ENCODE results near the gene KRT4. TPM values are rescaled to one million over a fixed set of nuclear protein-coding genes. Genes with fewer than 3 reads are reported as not detected.

KRT4 gene
- total RNA-seq, 2 donors from 2014 or later, result 0.52 TPM; not detected in 1

- Histone ChIP-seq H3K36me3 (replicated peaks in 1 of 2; ENCODE audit: insufficient read depth in 1 of 2, low read depth in 2 of 2) (no peaks in the 10 kb centered on the region), H3K4me1 (peaks cover 9% of the 10 kb centered on the region), H3K27ac (no peak overlapping the region), H3K27me3 (no peaks in the 10 kb centered on the region), H3K9me3 (no peaks in the 10 kb centered on the region), H3K4me3 (no peak overlapping the region)
- WGBS, 2 donors, result 66 to 79% methylated on average over 6 to 8 of the region's 8 CpGs
- no peak for DNase-seq
- intact Hi-C loops (cut with DNase I), result no loop called here
- ATAC-seq, result no peak
- TF ChIP-seq POLR2A (IDR thresholded peaks at IDR 0.05), result no peak
- TF ChIP-seq, protein P1, sequence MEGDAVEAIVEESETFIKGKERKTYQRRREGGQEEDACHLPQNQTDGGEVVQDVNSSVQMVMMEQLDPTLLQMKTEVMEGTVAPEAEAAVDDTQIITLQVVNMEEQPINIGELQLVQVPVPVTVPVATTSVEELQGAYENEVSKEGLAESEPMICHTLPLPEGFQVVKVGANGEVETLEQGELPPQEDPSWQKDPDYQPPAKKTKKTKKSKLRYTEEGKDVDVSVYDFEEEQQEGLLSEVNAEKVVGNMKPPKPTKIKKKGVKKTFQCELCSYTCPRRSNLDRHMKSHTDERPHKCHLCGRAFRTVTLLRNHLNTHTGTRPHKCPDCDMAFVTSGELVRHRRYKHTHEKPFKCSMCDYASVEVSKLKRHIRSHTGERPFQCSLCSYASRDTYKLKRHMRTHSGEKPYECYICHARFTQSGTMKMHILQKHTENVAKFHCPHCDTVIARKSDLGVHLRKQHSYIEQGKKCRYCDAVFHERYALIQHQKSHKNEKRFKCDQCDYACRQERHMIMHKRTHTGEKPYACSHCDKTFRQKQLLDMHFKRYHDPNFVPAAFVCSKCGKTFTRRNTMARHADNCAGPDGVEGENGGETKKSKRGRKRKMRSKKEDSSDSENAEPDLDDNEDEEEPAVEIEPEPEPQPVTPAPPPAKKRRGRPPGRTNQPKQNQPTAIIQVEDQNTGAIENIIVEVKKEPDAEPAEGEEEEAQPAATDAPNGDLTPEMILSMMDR (IDR thresholded peaks at IDR 0.05), result no peak
Measured at GRCh38 chr12:52817003-52817698, 3.2 kb upstream of the KRT4 start.

DNA sequence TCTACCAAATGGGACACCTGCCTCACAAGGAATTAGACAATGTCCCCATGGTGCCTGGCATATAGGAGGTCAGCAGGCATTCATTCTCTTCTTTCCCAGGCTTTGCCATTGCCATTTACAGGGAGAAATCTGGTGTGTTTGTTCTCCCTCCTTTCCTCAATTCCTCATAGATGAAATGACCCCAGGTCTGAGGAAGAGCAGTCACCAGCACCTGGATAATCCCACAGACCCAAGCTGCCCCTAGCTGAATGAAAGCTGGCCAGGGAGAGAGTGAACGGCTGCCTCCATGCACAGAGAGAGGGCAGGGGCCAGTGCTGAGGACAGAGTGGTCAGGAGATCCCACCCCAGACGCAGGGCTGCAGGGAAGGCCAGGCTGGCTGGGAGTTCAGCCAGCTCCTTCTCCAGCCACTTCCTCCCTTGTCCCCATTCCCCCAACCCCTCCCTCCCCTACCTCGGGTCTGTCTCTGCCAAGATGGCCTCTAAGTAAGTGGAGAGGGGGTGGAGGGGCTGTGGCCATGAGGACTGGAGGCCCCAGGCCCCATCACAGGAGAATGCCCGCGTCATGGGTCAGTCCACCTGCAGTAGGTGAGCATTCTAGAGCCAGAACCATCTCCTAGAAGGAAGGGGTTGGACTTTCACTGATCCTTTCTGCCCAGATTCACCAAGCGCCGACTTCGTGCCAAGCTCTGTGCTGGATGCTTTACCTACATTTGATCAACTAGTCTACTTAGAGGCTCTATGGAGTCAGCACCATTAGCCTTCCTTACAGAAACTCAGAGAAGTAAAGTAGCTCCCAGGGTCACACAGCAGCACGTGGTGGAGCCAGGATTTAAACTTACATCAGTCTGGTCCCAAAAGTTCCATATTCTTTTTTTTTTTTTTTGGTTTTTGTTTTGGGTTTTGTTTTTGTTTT, 2.0 kb upstream of the KRT4 start:
- H3K4me1 ChIP-seq, result peaks cover 9% of the 10 kb centered on the region
- no peaks in the 10 kb centered on the region for H3K36me3 ChIP-seq (replicated peaks in 1 of 2; ENCODE audit: insufficient read depth in 1 of 2, low read depth in 2 of 2)
- H3K9me3 ChIP-seq, result no peaks in the 10 kb centered on the region
- WGBS, 2 donors, result 72 to 78% methylated on average over 9 of the region's 9 CpGs
- TF ChIP-seq, protein P1 (IDR thresholded peaks at IDR 0.05), result no peak
- TF ChIP-seq POLR2A (IDR thresholded peaks at IDR 0.05), result no peak
- ATAC-seq (no peak), DNase-seq (no peak)
- H3K27ac ChIP-seq, result no peak overlapping the region
- intact Hi-C loops (cut with DNase I), result no loop called here
- no peaks in the 10 kb centered on the region for H3K27me3 ChIP-seq
- H3K4me3 ChIP-seq, result no peak overlapping the region

- intact Hi-C loops (cut with DNase I), result no loop called here
- H3K4me1 ChIP-seq, result peaks cover 9% of the 10 kb centered on the region
- TF ChIP-seq, protein P1 (IDR thresholded peaks at IDR 0.05), result no peak
- no peak for TF ChIP-seq POLR2A (IDR thresholded peaks at IDR 0.05)
- DNase-seq, result no peak
- no peak overlapping the region for H3K27ac ChIP-seq
- H3K36me3 ChIP-seq (replicated peaks in 1 of 2; ENCODE audit: insufficient read depth in 1 of 2, low read depth in 2 of 2), result no peaks in the 10 kb centered on the region
- H3K9me3 ChIP-seq, result no peaks in the 10 kb centered on the region
- no peak for ATAC-seq
- no peaks in the 10 kb centered on the region for H3K27me3 ChIP-seq
- no peak overlapping the region for H3K4me3 ChIP-seq
- WGBS, 2 donors, result 94% methylated on average over 4 of the region's 4 CpGs
Measured at GRCh38 chr12:52815161-52815560, 1.2 kb upstream of the KRT4 start.

- WGBS, 2 donors, result 65 to 82% methylated on average over 4 of the region's 4 CpGs
- peaks cover 9% of the 10 kb centered on the region for H3K4me1 ChIP-seq
- no peak for DNase-seq
- TF ChIP-seq, protein P1 (IDR thresholded peaks at IDR 0.05), result no peak
- TF ChIP-seq POLR2A (IDR thresholded peaks at IDR 0.05), result no peak
- H3K9me3 ChIP-seq, result no peaks in the 10 kb centered on the region
- no peak overlapping the region for H3K27ac ChIP-seq
- no peaks in the 10 kb centered on the region for H3K27me3 ChIP-seq
- H3K4me3 ChIP-seq, result no peak overlapping the region
- intact Hi-C loops (cut with DNase I), result no loop called here
- H3K36me3 ChIP-seq (replicated peaks in 1 of 2; ENCODE audit: insufficient read depth in 1 of 2, low read depth in 2 of 2), result no peaks in the 10 kb centered on the region
- no peak for ATAC-seq
Measured at GRCh38 chr12:52814710-52815155, 817 bp upstream of the KRT4 start.
